ENCODE results near the gene KRT72.
A peak's percentile ranks its signal among the peaks of the same experiment; 100 is the strongest.

The KRT72 gene

GRCh38 chr12:52539821-52540173 lies 61.5 kb downstream of the KRT72 start:
- TF ChIP-seq RAD21 (IDR thresholded peaks at IDR 0.05; ENCODE audit: low read depth) (no peak), YY1 (IDR thresholded peaks at IDR 0.05; ENCODE audit: low read depth) (no peak), FOXM1 (IDR thresholded peaks at IDR 0.05; ENCODE audit: borderline replicate concordance, low read depth) (no peak), CEBPB (IDR thresholded peaks at IDR 0.05) (no peak), TEAD4 (IDR thresholded peaks at IDR 0.05) (no peak), TAF1 (IDR thresholded peaks at IDR 0.05; ENCODE audit: low read depth) (no peak), REST (IDR thresholded peaks at IDR 0.05; ENCODE audit: low read depth) (no peak), EGR1 (IDR thresholded peaks at IDR 0.05) (no peak), MAX (IDR thresholded peaks at IDR 0.05) (no peak), NFIC (IDR thresholded peaks at IDR 0.05) (no peak), TCF12 (IDR thresholded peaks at IDR 0.05; ENCODE audit: low read depth) (no peak), CREB1 (IDR thresholded peaks at IDR 0.05; ENCODE audit: low read depth) (no peak), ZBTB7A (IDR thresholded peaks at IDR 0.05; ENCODE audit: low read depth) (no peak), EP300 (IDR thresholded peaks at IDR 0.05; ENCODE audit: borderline replicate concordance) (no peak)
- TF ChIP-seq, protein P1, sequence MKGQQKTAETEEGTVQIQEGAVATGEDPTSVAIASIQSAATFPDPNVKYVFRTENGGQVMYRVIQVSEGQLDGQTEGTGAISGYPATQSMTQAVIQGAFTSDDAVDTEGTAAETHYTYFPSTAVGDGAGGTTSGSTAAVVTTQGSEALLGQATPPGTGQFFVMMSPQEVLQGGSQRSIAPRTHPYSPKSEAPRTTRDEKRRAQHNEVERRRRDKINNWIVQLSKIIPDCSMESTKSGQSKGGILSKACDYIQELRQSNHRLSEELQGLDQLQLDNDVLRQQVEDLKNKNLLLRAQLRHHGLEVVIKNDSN (IDR thresholded peaks at IDR 0.05) = no peak

GRCh38 chr12:52539083-52539820 lies 62.0 kb downstream of the KRT72 start:
- TF ChIP-seq EGR1 (IDR thresholded peaks at IDR 0.05) (no peak), REST (IDR thresholded peaks at IDR 0.05; ENCODE audit: low read depth) (no peak), RAD21 (IDR thresholded peaks at IDR 0.05; ENCODE audit: low read depth) (no peak), EP300 (IDR thresholded peaks at IDR 0.05; ENCODE audit: borderline replicate concordance) (peak; percentile 61; the same call in 1 of the 2 replicates), TCF12 (IDR thresholded peaks at IDR 0.05; ENCODE audit: low read depth) (peak; percentile 67), YY1 (IDR thresholded peaks at IDR 0.05; ENCODE audit: low read depth) (no peak), ZBTB7A (IDR thresholded peaks at IDR 0.05; ENCODE audit: low read depth) (no peak), MAX (IDR thresholded peaks at IDR 0.05) (no peak), TAF1 (IDR thresholded peaks at IDR 0.05; ENCODE audit: low read depth) (no peak), CREB1 (IDR thresholded peaks at IDR 0.05; ENCODE audit: low read depth) (no peak), FOXM1 (IDR thresholded peaks at IDR 0.05; ENCODE audit: borderline replicate concordance, low read depth) (no peak), NFIC (IDR thresholded peaks at IDR 0.05) (peak; percentile 95), TEAD4 (IDR thresholded peaks at IDR 0.05) (peak; percentile 23; the same call in 1 of the 2 replicates), CEBPB (IDR thresholded peaks at IDR 0.05) (no peak)
- TF ChIP-seq, protein P1 (IDR thresholded peaks at IDR 0.05) = no peak

DNA sequence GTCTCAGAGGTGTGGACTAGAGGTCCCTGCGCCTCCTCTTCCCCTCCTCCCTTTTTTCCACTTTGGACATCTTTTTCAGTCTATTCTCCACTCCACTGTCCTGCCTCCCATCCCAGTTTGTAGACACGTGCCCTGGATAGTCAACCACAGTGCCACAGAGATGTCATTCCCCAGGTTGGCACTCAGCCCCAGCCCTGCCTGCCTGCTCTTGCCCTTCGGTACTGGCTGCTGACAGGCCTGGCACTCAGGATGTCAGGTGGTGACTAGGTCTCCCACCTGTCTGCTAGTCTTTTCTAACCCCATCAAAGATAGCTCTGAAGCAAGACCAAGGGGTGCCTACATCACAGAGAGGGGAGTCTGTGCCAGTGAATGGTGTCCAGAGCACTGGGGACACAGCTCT lies 64.2 kb downstream of the KRT72 start:
- TF ChIP-seq RAD21 (IDR thresholded peaks at IDR 0.05; ENCODE audit: low read depth) = no peak
